ENCODE measurements around the gene OLFML3.
A peak's percentile ranks its signal among the peaks of the same experiment; 100 is the strongest.

The OLFML3 gene

GRCh38 chr1:113938192-113938591, 41.1 kb upstream of the OLFML3 start:
- H2AFZ ChIP-seq (ENCODE audit: low read length), result no peak overlapping the region
- TF ChIP-seq EZH2phosphoT487 (IDR thresholded peaks at IDR 0.05; ENCODE audit: low read length), result no peak
- TF ChIP-seq CTCF (IDR thresholded peaks at IDR 0.05; ENCODE audit: low read length), result no peak
- no peak for TF ChIP-seq EZH2 (optimal IDR thresholded peaks at IDR 0.05; ENCODE audit: low read depth, low read length)
- no peaks in the 10 kb centered on the region for H3K36me3 ChIP-seq (replicated peaks; ENCODE audit: insufficient read depth, low read length)
- H3K27ac ChIP-seq (ENCODE audit: low read length), result no peak overlapping the region; the same call in 1 of the 2 replicates
- H3K9ac ChIP-seq (ENCODE audit: low read length), result no peak overlapping the region
- peaks cover 27% of the 10 kb centered on the region for H3F3A ChIP-seq (ENCODE audit: insufficient read depth, low read length)
- H4K20me1 ChIP-seq (ENCODE audit: insufficient read depth, low read length), result no peaks in the 10 kb centered on the region
- H3K4me2 ChIP-seq (ENCODE audit: low read depth, low read length), result no peak overlapping the region
- H3K79me2 ChIP-seq (ENCODE audit: low read length), result peaks cover 81% of the 10 kb centered on the region
- no peaks in the 10 kb centered on the region for H3K27me3 ChIP-seq (replicated peaks; ENCODE audit: insufficient read depth, low read length)
- H3K9me2 ChIP-seq (replicated peaks; ENCODE audit: insufficient read depth, low read length), result no peaks in the 10 kb centered on the region
- no peaks in the 10 kb centered on the region for H3K9me3 ChIP-seq (replicated peaks; ENCODE audit: insufficient read depth, low read length)
- H3K4me3 ChIP-seq (ENCODE audit: low read length), result no peak overlapping the region
- H3K4me1 ChIP-seq (ENCODE audit: low read length), result peaks cover 32% of the 10 kb centered on the region
- no peak for DNase-seq

GRCh38 chr1:113940365-113941244, 38.7 kb upstream of the OLFML3 start:
- H3K27me3 ChIP-seq (replicated peaks; ENCODE audit: insufficient read depth, low read length), result no peaks in the 10 kb centered on the region
- H2AFZ ChIP-seq (ENCODE audit: low read length), result no peak overlapping the region
- H3K79me2 ChIP-seq (ENCODE audit: low read length), result peaks cover 79% of the 10 kb centered on the region
- H3K4me2 ChIP-seq (ENCODE audit: low read depth, low read length), result peak overlapping the region; percentile 68
- no peaks in the 10 kb centered on the region for H3K9me2 ChIP-seq (replicated peaks; ENCODE audit: insufficient read depth, low read length)
- H4K20me1 ChIP-seq (ENCODE audit: insufficient read depth, low read length), result no peaks in the 10 kb centered on the region
- peak overlapping the region; percentile 62 for H3K9ac ChIP-seq (ENCODE audit: low read length)
- H3K36me3 ChIP-seq (replicated peaks; ENCODE audit: insufficient read depth, low read length), result no peaks in the 10 kb centered on the region
- no peaks in the 10 kb centered on the region for H3K9me3 ChIP-seq (replicated peaks; ENCODE audit: insufficient read depth, low read length)
- TF ChIP-seq CTCF (IDR thresholded peaks at IDR 0.05; ENCODE audit: low read length), result no peak
- no peak for TF ChIP-seq EZH2 (optimal IDR thresholded peaks at IDR 0.05; ENCODE audit: low read depth, low read length)
- TF ChIP-seq EZH2phosphoT487 (IDR thresholded peaks at IDR 0.05; ENCODE audit: low read length), result no peak
- DNase-seq, result peak; percentile 76
- peaks cover 35% of the 10 kb centered on the region for H3F3A ChIP-seq (ENCODE audit: insufficient read depth, low read length)
- H3K27ac ChIP-seq (ENCODE audit: low read length), result peak overlapping the region; percentile 99
- peaks cover 42% of the 10 kb centered on the region for H3K4me1 ChIP-seq (ENCODE audit: low read length)
- H3K4me3 ChIP-seq (ENCODE audit: low read length), result peak overlapping the region; percentile 46

- Histone ChIP-seq H3F3A (ENCODE audit: insufficient read depth, low read length) (peaks cover 40% of the 10 kb centered on the region), H3K4me3 (ENCODE audit: low read length) (peak overlapping the region; percentile 46; the same call in 1 of the 2 replicates), H3K9me3 (replicated peaks; ENCODE audit: insufficient read depth, low read length) (no peaks in the 10 kb centered on the region), H3K4me2 (ENCODE audit: low read depth, low read length) (peak overlapping the region; percentile 68), H3K36me3 (replicated peaks; ENCODE audit: insufficient read depth, low read length) (no peaks in the 10 kb centered on the region), H4K20me1 (ENCODE audit: insufficient read depth, low read length) (no peaks in the 10 kb centered on the region), H3K9ac (ENCODE audit: low read length) (peak overlapping the region; percentile 62; the same call in 1 of the 2 replicates), H3K27me3 (replicated peaks; ENCODE audit: insufficient read depth, low read length) (no peaks in the 10 kb centered on the region), H3K79me2 (ENCODE audit: low read length) (peaks cover 76% of the 10 kb centered on the region), H2AFZ (ENCODE audit: low read length) (no peak overlapping the region), H3K4me1 (ENCODE audit: low read length) (peaks cover 42% of the 10 kb centered on the region), H3K9me2 (replicated peaks; ENCODE audit: insufficient read depth, low read length) (no peaks in the 10 kb centered on the region), H3K27ac (ENCODE audit: low read length) (peak overlapping the region; percentile 99)
- peak; percentile 49 for DNase-seq
- no peak for TF ChIP-seq CTCF (IDR thresholded peaks at IDR 0.05; ENCODE audit: low read length)
- TF ChIP-seq EZH2phosphoT487 (IDR thresholded peaks at IDR 0.05; ENCODE audit: low read length), result no peak
- TF ChIP-seq EZH2 (optimal IDR thresholded peaks at IDR 0.05; ENCODE audit: low read depth, low read length), result no peak
Measured at GRCh38 chr1:113941245-113941559, 38.1 kb upstream of the OLFML3 start.

Measured in MM.1S (cell line).